Stimulated activated naive CD8-positive, alpha-beta T cell treated with anti-CD3 and anti-CD28 coated beads, Interleukin-15, Interleukin-2, amounts not matched to agents 100 ng/mL and 50 ng/mL, for 24 hours (primary cell): ENCODE results near the gene SH3BGRL.
"Not testable (repeated sequence)": the region's sequence is repeated elsewhere in the genome, so short reads cannot be mapped to it uniquely, and the experiment has no call there.

Source experiments
- H3K27ac Mint-ChIP-seq: one replicate; pipeline ENCODE4 v1.8.0; 2021; ENCODE audit warnings: mild to moderate bottlenecking, mixed read lengths
- H3K27me3 Mint-ChIP-seq: one replicate; pipeline ENCODE4 v1.8.0; 2021; ENCODE audit warnings: mixed read lengths
- H3K36me3 Mint-ChIP-seq: one replicate; pipeline ENCODE4 v1.8.0; 2021; ENCODE audit warnings: low read depth, mixed read lengths
- H3K4me1 Mint-ChIP-seq: one replicate; pipeline ENCODE4 v1.8.0; 2021; ENCODE audit warnings: low read depth, mixed read lengths
- H3K4me3 Mint-ChIP-seq: one replicate; pipeline ENCODE4 v1.8.0; 2021; ENCODE audit warnings: mild to moderate bottlenecking, mixed read lengths
- H3K9me3 Mint-ChIP-seq: one replicate; pipeline ENCODE4 v1.8.0; 2021; ENCODE audit warnings: mixed read lengths

The SH3BGRL gene

DNA sequence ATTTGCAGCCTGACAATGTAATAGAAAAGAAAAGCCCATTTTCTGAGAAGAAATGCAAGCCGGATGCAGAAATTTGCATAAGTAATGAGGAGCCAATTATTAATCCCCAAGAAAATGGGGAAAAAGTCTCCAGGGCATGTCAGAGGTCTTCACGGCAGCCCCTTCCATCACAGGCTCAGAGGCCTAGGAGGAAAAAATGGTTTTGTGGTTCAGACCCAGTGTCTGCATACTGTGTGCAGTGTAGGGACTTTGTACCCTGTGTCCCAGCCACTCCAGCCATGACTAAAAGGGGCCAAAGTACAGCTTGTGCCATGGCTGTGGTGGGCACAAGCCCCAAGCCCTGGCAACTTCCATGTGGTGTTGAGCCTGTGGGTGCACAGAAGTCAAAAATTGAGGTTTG lies 92.2 kb downstream of the SH3BGRL start:
- H3K36me3 Mint-ChIP-seq, result peaks cover 53% of the 10 kb centered on the region
- no peaks in the 10 kb centered on the region for H3K27me3 Mint-ChIP-seq

GRCh38 chrX:81301877-81302276 lies 100.0 kb downstream of the SH3BGRL start:
- Mint-ChIP-seq H3K4me1 (no peaks in the 10 kb centered on the region), H3K27ac (no peak overlapping the region), H3K36me3 (peaks cover 8% of the 10 kb centered on the region), H3K4me3 (no peak overlapping the region), H3K9me3 (no peaks in the 10 kb centered on the region), H3K27me3 (no peaks in the 10 kb centered on the region)

More for the DNA sequence above, 92.2 kb downstream of the SH3BGRL start:
- Mint-ChIP-seq H3K4me1 (no peaks in the 10 kb centered on the region), H3K27ac (no peak overlapping the region), H3K9me3 (peaks cover 15% of the 10 kb centered on the region), H3K4me3 (no peak overlapping the region)

- Mint-ChIP-seq H3K27me3 (no peaks in the 10 kb centered on the region), H3K9me3 (no peaks in the 10 kb centered on the region), H3K4me3 (no peak overlapping the region), H3K36me3 (peaks cover 2% of the 10 kb centered on the region), H3K4me1 (no peaks in the 10 kb centered on the region), H3K27ac (no peak overlapping the region)
Measured at GRCh38 chrX:81304563-81304962, 102.7 kb downstream of the SH3BGRL start.

DNA sequence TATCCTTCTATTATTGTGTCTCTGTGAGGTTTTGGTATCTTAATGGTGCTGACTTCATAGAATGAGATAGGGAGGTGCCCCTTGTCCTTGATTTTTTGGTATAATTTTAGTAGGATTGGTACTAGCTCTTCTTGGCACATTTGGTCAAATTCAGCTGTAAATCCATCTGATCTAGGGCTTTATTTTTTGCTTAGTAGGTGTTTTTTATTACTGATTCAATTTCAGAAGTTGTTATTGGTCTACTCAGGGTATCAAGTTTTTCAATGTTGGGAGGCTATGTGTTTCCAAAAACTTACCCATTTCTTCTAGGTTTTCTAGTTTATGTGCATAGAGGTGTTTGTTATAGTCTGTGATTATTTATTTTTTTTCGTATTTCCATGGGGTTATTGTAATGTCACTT lies 103.3 kb downstream of the SH3BGRL start:
- H3K4me3 Mint-ChIP-seq, result no peak overlapping the region
- no peaks in the 10 kb centered on the region for H3K4me1 Mint-ChIP-seq
- no peaks in the 10 kb centered on the region for H3K36me3 Mint-ChIP-seq
- H3K9me3 Mint-ChIP-seq, result no peaks in the 10 kb centered on the region
- no peak overlapping the region for H3K27ac Mint-ChIP-seq
- no peaks in the 10 kb centered on the region for H3K27me3 Mint-ChIP-seq

GRCh38 chrX:81308086-81308829 lies 106.4 kb downstream of the SH3BGRL start:
- Mint-ChIP-seq H3K36me3 (peaks cover 4% of the 10 kb centered on the region), H3K27me3 (no peaks in the 10 kb centered on the region), H3K9me3 (peaks cover 4% of the 10 kb centered on the region), H3K4me1 (peaks cover 4% of the 10 kb centered on the region), H3K4me3 (no peak overlapping the region), H3K27ac (no peak overlapping the region)

GRCh38 chrX:81316163-81316562 lies 114.3 kb downstream of the SH3BGRL start:
- no peak overlapping the region for H3K4me3 Mint-ChIP-seq
- H3K27me3 Mint-ChIP-seq, result no peaks in the 10 kb centered on the region
- H3K9me3 Mint-ChIP-seq, result peaks cover 4% of the 10 kb centered on the region
- peaks cover 36% of the 10 kb centered on the region for H3K36me3 Mint-ChIP-seq
- H3K27ac Mint-ChIP-seq, result no peak overlapping the region
- peaks cover 10% of the 10 kb centered on the region for H3K4me1 Mint-ChIP-seq

- H3K4me3 Mint-ChIP-seq, H3K9me3 Mint-ChIP-seq, H3K27me3 Mint-ChIP-seq, H3K27ac Mint-ChIP-seq, H3K4me1 Mint-ChIP-seq: not testable (repeated sequence)
- peaks cover 33% of the 10 kb centered on the region for H3K36me3 Mint-ChIP-seq
Measured at GRCh38 chrX:81331653-81332052, 129.8 kb downstream of the SH3BGRL start.

GRCh38 chrX:81336455-81337152 lies 134.7 kb downstream of the SH3BGRL start:
- Mint-ChIP-seq H3K27me3 (no peaks in the 10 kb centered on the region), H3K4me1 (no peaks in the 10 kb centered on the region), H3K4me3 (no peak overlapping the region), H3K36me3 (peaks cover 33% of the 10 kb centered on the region), H3K27ac (no peak overlapping the region), H3K9me3 (peaks cover 10% of the 10 kb centered on the region)

GRCh38 chrX:81337805-81338204 lies 135.9 kb downstream of the SH3BGRL start:
- no peak overlapping the region for H3K4me3 Mint-ChIP-seq
- peaks cover 33% of the 10 kb centered on the region for H3K36me3 Mint-ChIP-seq
- no peak overlapping the region for H3K27ac Mint-ChIP-seq
- peaks cover 10% of the 10 kb centered on the region for H3K9me3 Mint-ChIP-seq
- no peaks in the 10 kb centered on the region for H3K27me3 Mint-ChIP-seq
- H3K4me1 Mint-ChIP-seq, result no peaks in the 10 kb centered on the region

GRCh38 chrX:81338924-81339323 lies 137.0 kb downstream of the SH3BGRL start:
- no peak overlapping the region for H3K27ac Mint-ChIP-seq
- peaks cover 24% of the 10 kb centered on the region for H3K36me3 Mint-ChIP-seq
- no peak overlapping the region for H3K4me3 Mint-ChIP-seq
- H3K4me1 Mint-ChIP-seq, result no peaks in the 10 kb centered on the region
- H3K27me3 Mint-ChIP-seq, result no peaks in the 10 kb centered on the region
- H3K9me3 Mint-ChIP-seq, result peaks cover 10% of the 10 kb centered on the region

DNA sequence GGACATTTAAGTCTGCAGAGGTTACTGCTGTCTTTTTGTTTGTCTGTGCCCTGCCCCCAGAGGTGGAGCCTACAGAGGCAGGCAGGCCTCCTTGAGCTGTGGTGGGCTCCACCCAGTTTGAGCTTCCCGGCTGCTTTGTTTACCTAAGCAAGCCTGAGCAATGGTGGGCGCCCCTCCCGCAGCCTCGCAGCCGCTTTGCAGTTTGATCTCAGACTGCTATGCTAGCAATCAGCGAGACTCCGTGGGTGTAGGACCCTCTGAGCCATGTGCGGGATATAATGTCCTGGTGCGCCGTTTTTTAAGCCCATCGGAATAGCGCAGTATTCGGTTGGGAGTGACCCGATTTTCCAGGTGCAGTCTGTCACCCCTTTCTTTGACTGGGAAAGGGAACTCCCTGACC lies 143.4 kb downstream of the SH3BGRL start:
- not testable (repeated sequence) for H3K9me3 Mint-ChIP-seq, H3K27ac Mint-ChIP-seq, H3K4me3 Mint-ChIP-seq, H3K36me3 Mint-ChIP-seq, H3K4me1 Mint-ChIP-seq, H3K27me3 Mint-ChIP-seq
